H9 (cell line): ENCODE data around the gene EFNA5. TPM values are rescaled to one million over a fixed set of nuclear protein-coding genes. Genes with fewer than 3 reads are reported as not detected.

Experiments
- DNase-seq: peaks from one replicate; pipeline ENCODE4 v3.0.0-alpha.2; 2017
- H2AFZ ChIP-seq: one replicate; pipeline ENCODE4 v1.6.1; 2013; ENCODE audit warnings: mild to moderate bottlenecking, low read length, control low read depth, moderate library complexity
- H2AK5ac ChIP-seq: 2 replicates; pipeline ENCODE4 v1.6.1; 2013; ENCODE audit warnings: low read length, control low read depth, mixed read lengths; ENCODE audit not compliant: insufficient read length
- H2BK120ac ChIP-seq: one replicate; pipeline ENCODE4 v1.6.1; 2013; ENCODE audit warnings: low read depth, mild to moderate bottlenecking, low read length, control low read depth, inconsistent platforms; ENCODE audit not compliant: poor library complexity, severe bottlenecking
- H2BK12ac ChIP-seq: 2 replicates; pipeline ENCODE4 v1.6.1; 2013; ENCODE audit warnings: low read length, control low read depth, mixed read lengths, low read depth; ENCODE audit not compliant: insufficient read length
- H2BK15ac ChIP-seq: 2 replicates; pipeline ENCODE4 v1.6.1; 2013; ENCODE audit warnings: low read depth, low read length, control low read depth
- H2BK20ac ChIP-seq: one replicate; pipeline ENCODE4 v1.6.1; 2013; ENCODE audit warnings: low read depth, mild to moderate bottlenecking, low read length, control low read depth, inconsistent platforms; ENCODE audit not compliant: poor library complexity, severe bottlenecking
- H2BK5ac ChIP-seq: 2 replicates; pipeline ENCODE4 v1.6.1; 2013; ENCODE audit warnings: low read length, control low read depth, mixed read lengths; ENCODE audit not compliant: insufficient read length
- H3K14ac ChIP-seq: 2 replicates; pipeline ENCODE4 v1.6.1; 2013; ENCODE audit warnings: low read length, control low read depth; ENCODE audit not compliant: insufficient read depth
- H3K18ac ChIP-seq: 2 replicates; pipeline ENCODE4 v1.6.1; 2013; ENCODE audit warnings: low read depth, mild to moderate bottlenecking, mixed read lengths, low read length, control low read depth; ENCODE audit not compliant: insufficient read length
- H3K23ac ChIP-seq: 2 replicates; pipeline ENCODE4 v1.6.1; 2013; ENCODE audit warnings: low read length, control low read depth, mixed read lengths, low read depth; ENCODE audit not compliant: insufficient read length
- H3K23me2 ChIP-seq: 2 replicates; pipeline ENCODE4 v1.6.1; 2013; ENCODE audit warnings: low read depth, mild to moderate bottlenecking, mixed read lengths, low read length, control low read depth; ENCODE audit not compliant: insufficient read length, poor library complexity, severe bottlenecking
- H3K27ac ChIP-seq: 2 replicates; pipeline ENCODE4 v1.5.1; 2013; ENCODE audit warnings: low read length, control low read depth, mixed read lengths, low read depth; ENCODE audit not compliant: insufficient read length
- H3K27me3 ChIP-seq: 2 replicates; pipeline ENCODE4 v1.6.1; 2013; ENCODE audit warnings: low read length, control low read depth, inconsistent platforms; ENCODE audit not compliant: insufficient read depth
- H3K4ac ChIP-seq: 2 replicates; pipeline ENCODE4 v1.6.1; 2013; ENCODE audit warnings: low read depth, mild to moderate bottlenecking, control low read depth, inconsistent platforms, low read length, moderate library complexity
- H3K4me1 ChIP-seq: 2 replicates; pipeline ENCODE4 v1.6.1; 2013; ENCODE audit warnings: low read length, control low read depth, inconsistent platforms; ENCODE audit not compliant: insufficient read depth
- H3K4me2 ChIP-seq: 2 replicates; pipeline ENCODE4 v1.6.1; 2013; ENCODE audit warnings: low read length, control low read depth, mixed read lengths; ENCODE audit not compliant: insufficient read length, insufficient read depth
- H3K56ac ChIP-seq: 2 replicates; pipeline ENCODE4 v1.6.1; 2013; ENCODE audit warnings: low read depth, mild to moderate bottlenecking, mixed read lengths, low read length, control low read depth; ENCODE audit not compliant: insufficient read length
- H3K79me1 ChIP-seq: 2 replicates; pipeline ENCODE4 v1.6.1; 2013; ENCODE audit warnings: low read depth, mild to moderate bottlenecking, moderate library complexity, low read length, control low read depth, inconsistent platforms; ENCODE audit not compliant: insufficient read depth, poor library complexity, severe bottlenecking
- H3K79me2 ChIP-seq: 2 replicates; pipeline ENCODE4 v1.6.1; 2013; ENCODE audit warnings: low read length, control low read depth, inconsistent platforms; ENCODE audit not compliant: insufficient read depth
- H3K9ac ChIP-seq: 2 replicates; pipeline ENCODE4 v1.6.1; 2013; ENCODE audit warnings: low read length, control low read depth, mixed read lengths; ENCODE audit not compliant: insufficient read length; ENCODE audit errors: extremely low read depth
- H3K9me3 ChIP-seq: one replicate; pipeline ENCODE4 v1.6.1; 2013; ENCODE audit warnings: low read depth, low read length, inconsistent platforms; ENCODE audit not compliant: control insufficient read depth
- H3T11ph ChIP-seq: one replicate; pipeline ENCODE4 v1.6.1; 2013; ENCODE audit warnings: mild to moderate bottlenecking, low read length, control low read depth, inconsistent platforms
- H4K20me1 ChIP-seq: one replicate; pipeline ENCODE4 v1.6.1; 2013; ENCODE audit not compliant: control insufficient read depth, insufficient read length, insufficient read depth
- H4K5ac ChIP-seq: 2 replicates; pipeline ENCODE4 v1.6.1; 2013; ENCODE audit warnings: low read depth, mild to moderate bottlenecking, mixed read lengths, low read length, control low read depth; ENCODE audit not compliant: insufficient read length
- H4K8ac ChIP-seq: replicated peaks from 2 replicates; pipeline ENCODE4 v1.6.1; 2013; ENCODE audit warnings: low read length, control low read depth, mixed read lengths, low read depth; ENCODE audit not compliant: insufficient read length
- H4K91ac ChIP-seq: 2 replicates; pipeline ENCODE4 v1.6.1; 2013; ENCODE audit warnings: low read depth, mild to moderate bottlenecking, moderate library complexity, mixed read lengths, low read length, control low read depth; ENCODE audit not compliant: insufficient read length
- H3K27ac Mint-ChIP-seq, 3 experiments: 2 replicates in 2 of 3; 3 replicates in 1 of 3; pipeline ENCODE4 v1.8.0; 2020 to 2021; ENCODE audit warnings: mixed read lengths in 3 of 3, mild to moderate bottlenecking in 1 of 3, moderate library complexity in 1 of 3
- H3K27me3 Mint-ChIP-seq: 2 replicates; pipeline ENCODE4 v1.8.0; 2021; ENCODE audit warnings: low read depth, mild to moderate bottlenecking, moderate library complexity, mixed read lengths
- H3K36me3 Mint-ChIP-seq, 3 experiments: 2 replicates in 2 of 3; 3 replicates in 1 of 3; pipeline ENCODE4 v1.8.0; 2020 to 2021; ENCODE audit warnings: low read depth in 3 of 3, mixed read lengths in 3 of 3; ENCODE audit not compliant: insufficient read depth in 1 of 3
- H3K4me1 Mint-ChIP-seq, 2 experiments: 2 replicates each; pipeline ENCODE4 v1.8.0; 2020; ENCODE audit warnings: mixed read lengths in 2 of 2
- H3K4me3 Mint-ChIP-seq, 2 experiments: 2 replicates in 1 of 2; 3 replicates in 1 of 2; pipeline ENCODE4 v1.8.0; 2020 to 2021; ENCODE audit warnings: mild to moderate bottlenecking in 2 of 2, mixed read lengths in 2 of 2, moderate library complexity in 1 of 2
- H3K9me3 Mint-ChIP-seq, 2 experiments: 2 replicates in 1 of 2; 3 replicates in 1 of 2; pipeline ENCODE4 v1.8.0; 2020; ENCODE audit warnings: mild to moderate bottlenecking in 2 of 2, mixed read lengths in 2 of 2, moderate library complexity in 1 of 2
- WGBS: extraction: QIAGEN DNeasy Blood & Tissue Kit; methylation state at CpG from one replicate; pipeline ENCODE4 v1.1.7; 2013; ENCODE audit warnings: missing lambda C conversion rate, low lambda C conversion rate, mixed read lengths; ENCODE audit not compliant: insufficient read length; ENCODE audit errors: extremely low coverage; 5-methylcytosine and 5-hydroxymethylcytosine counted together
- total RNA-seq: library from RNA; stranded (reverse); gene quantifications from 2 replicates; pipeline ENCODE4 v1.2.1, GENCODE V29; 2021
- TF ChIP-seq, protein P1 (sequence below): fragments of 200-600 bp; sonication (generic); conservative IDR thresholded peaks from 3 replicates; pipeline ENCODE4 v1.8.0; 2021; ENCODE audit warnings: antibody characterized with exemption, mild to moderate bottlenecking

The EFNA5 gene
- total RNA-seq, 1 experiment from 2014 or later: 20.4 TPM

DNA sequence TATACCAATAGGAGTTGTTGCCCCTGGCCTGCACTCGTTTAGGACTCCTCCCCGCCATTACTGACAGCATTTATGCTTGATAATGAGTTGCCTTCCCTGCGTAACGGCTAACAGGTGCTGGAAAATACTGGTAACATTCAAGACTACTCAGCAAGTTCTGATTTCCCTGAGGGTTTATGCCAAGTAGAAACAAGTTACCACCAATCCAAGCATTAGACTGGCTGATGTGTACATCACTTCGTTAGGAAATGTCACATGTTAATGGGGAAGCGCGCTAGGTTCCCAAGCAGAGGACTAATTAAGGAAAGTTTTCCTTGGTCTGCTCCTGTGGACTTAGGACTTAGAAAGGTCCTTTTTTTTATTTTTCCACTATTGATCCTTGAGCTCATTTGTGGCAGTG lies 302.1 kb downstream of the EFNA5 start:
- H3K4me1 ChIP-seq: peaks cover 7% of the 10 kb centered on the region
- H4K91ac ChIP-seq: no peak overlapping the region
- no peaks in the 10 kb centered on the region for H3K79me2 ChIP-seq
- DNase-seq: no peak
- H3T11ph ChIP-seq: no peak overlapping the region
- no peak overlapping the region for H3K14ac ChIP-seq
- Mint-ChIP-seq H3K4me3 (no peak overlapping the region), H3K4me1 (peaks cover 37 to 52% of the 10 kb centered on the region in 2 experiments), H3K27ac (peak overlapping the region in 1 of 3 experiments; percentile 75; a peak in 2 of 7 replicates), H3K27me3 (no peaks in the 10 kb centered on the region), H3K9me3 (no peaks in the 10 kb centered on the region), H3K36me3 (no peaks in the 10 kb centered on the region)
- H2AK5ac ChIP-seq: no peak overlapping the region
- no peak overlapping the region for H3K23ac ChIP-seq
- no peak overlapping the region for H3K27ac ChIP-seq
- no peak overlapping the region for H2BK12ac ChIP-seq
- no peaks in the 10 kb centered on the region for H3K23me2 ChIP-seq
- WGBS: no CpG with 5 or more reads among the region's 7 CpGs
- H2BK120ac ChIP-seq: peak overlapping the region; percentile 28
- H4K20me1 ChIP-seq: no peaks in the 10 kb centered on the region
- no peak overlapping the region for H3K18ac ChIP-seq
- no peak overlapping the region for H4K8ac ChIP-seq
- TF ChIP-seq, protein P1, sequence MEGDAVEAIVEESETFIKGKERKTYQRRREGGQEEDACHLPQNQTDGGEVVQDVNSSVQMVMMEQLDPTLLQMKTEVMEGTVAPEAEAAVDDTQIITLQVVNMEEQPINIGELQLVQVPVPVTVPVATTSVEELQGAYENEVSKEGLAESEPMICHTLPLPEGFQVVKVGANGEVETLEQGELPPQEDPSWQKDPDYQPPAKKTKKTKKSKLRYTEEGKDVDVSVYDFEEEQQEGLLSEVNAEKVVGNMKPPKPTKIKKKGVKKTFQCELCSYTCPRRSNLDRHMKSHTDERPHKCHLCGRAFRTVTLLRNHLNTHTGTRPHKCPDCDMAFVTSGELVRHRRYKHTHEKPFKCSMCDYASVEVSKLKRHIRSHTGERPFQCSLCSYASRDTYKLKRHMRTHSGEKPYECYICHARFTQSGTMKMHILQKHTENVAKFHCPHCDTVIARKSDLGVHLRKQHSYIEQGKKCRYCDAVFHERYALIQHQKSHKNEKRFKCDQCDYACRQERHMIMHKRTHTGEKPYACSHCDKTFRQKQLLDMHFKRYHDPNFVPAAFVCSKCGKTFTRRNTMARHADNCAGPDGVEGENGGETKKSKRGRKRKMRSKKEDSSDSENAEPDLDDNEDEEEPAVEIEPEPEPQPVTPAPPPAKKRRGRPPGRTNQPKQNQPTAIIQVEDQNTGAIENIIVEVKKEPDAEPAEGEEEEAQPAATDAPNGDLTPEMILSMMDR: no peak
- no peak overlapping the region for H2BK5ac ChIP-seq
- H3K4me2 ChIP-seq: no peak overlapping the region
- no peak overlapping the region for H4K5ac ChIP-seq
- no peak overlapping the region for H3K56ac ChIP-seq
- H3K9me3 ChIP-seq: no peaks in the 10 kb centered on the region
- H2AFZ ChIP-seq: no peak overlapping the region
- H3K27me3 ChIP-seq: no peaks in the 10 kb centered on the region
- H2BK20ac ChIP-seq: no peak overlapping the region
- no peak overlapping the region for H3K4ac ChIP-seq
- H3K79me1 ChIP-seq: no peaks in the 10 kb centered on the region
- no peak overlapping the region for H3K9ac ChIP-seq
- H2BK15ac ChIP-seq: no peak overlapping the region
